Thoracic aorta (tissue), 2 donors: ENCODE data around the gene EEF2K. TPM values are rescaled to one million over a fixed set of nuclear protein-coding genes. Genes with fewer than 3 reads are reported as not detected.

ENCODE experiments used
- ATAC-seq: fragments of 150-250 bp; one replicate; pipeline ENCODE4 v1.8.0; 2017; ENCODE audit warnings: low read depth; ENCODE audit not compliant: insufficient number of reproducible peaks, low FRiP score
- DNase-seq: peaks from one replicate; pipeline ENCODE4 v3.0.0-alpha.2; 2020; ENCODE audit warnings: low spot score
- H3K27ac ChIP-seq, 2 donors: fragments of 200-600 bp; sonication (generic); 1 replicate in 1 of 2; 2 replicates in 1 of 2; pipeline ENCODE4 v1.5.1; 2016; ENCODE audit warnings: mild to moderate bottlenecking in 2 of 2, moderate library complexity in 2 of 2
- H3K27me3 ChIP-seq: fragments of 200-600 bp; sonication (generic); replicated peaks from 2 replicates; pipeline ENCODE4 v1.6.0; 2016; ENCODE audit warnings: mild to moderate bottlenecking; ENCODE audit not compliant: insufficient read depth
- H3K36me3 ChIP-seq: fragments of 200-600 bp; sonication (generic); one replicate; pipeline ENCODE4 v1.5.1; 2016
- H3K4me1 ChIP-seq, 2 donors: fragments of 200-600 bp; sonication (generic); 1 replicate in 1 of 2; 2 replicates in 1 of 2; pipeline versions ENCODE4 v1.5.1 to v1.6.0; 2016; ENCODE audit warnings: low read depth in 2 of 2, mild to moderate bottlenecking in 1 of 2; ENCODE audit not compliant: control insufficient read depth in 1 of 2
- H3K4me3 ChIP-seq: fragments of 200-600 bp; sonication (generic); 2 replicates; pipeline ENCODE4 v1.5.1; 2016; ENCODE audit warnings: mild to moderate bottlenecking
- H3K9me3 ChIP-seq: fragments of 200-600 bp; sonication (generic); 2 replicates; pipeline ENCODE4 v1.5.1; 2016
- total RNA-seq, 2 donors: library from RNA; depleted of rRNA; stranded (reverse); fragments of >200 nt; gene quantifications; one replicate each; pipeline versions ENCODE4 v1.1.0 to v1.2.3, GENCODE V29; 2016
- TF ChIP-seq, protein P1 (sequence below): fragments of 200-600 bp; sonication (generic); IDR thresholded peaks from one replicate; pipeline ENCODE4 v1.5.1; 2019; ENCODE audit warnings: antibody characterized with exemption

Gene EEF2K
- total RNA-seq, 2 donors from 2014 or later: 35.1 to 38.2 TPM

DNA sequence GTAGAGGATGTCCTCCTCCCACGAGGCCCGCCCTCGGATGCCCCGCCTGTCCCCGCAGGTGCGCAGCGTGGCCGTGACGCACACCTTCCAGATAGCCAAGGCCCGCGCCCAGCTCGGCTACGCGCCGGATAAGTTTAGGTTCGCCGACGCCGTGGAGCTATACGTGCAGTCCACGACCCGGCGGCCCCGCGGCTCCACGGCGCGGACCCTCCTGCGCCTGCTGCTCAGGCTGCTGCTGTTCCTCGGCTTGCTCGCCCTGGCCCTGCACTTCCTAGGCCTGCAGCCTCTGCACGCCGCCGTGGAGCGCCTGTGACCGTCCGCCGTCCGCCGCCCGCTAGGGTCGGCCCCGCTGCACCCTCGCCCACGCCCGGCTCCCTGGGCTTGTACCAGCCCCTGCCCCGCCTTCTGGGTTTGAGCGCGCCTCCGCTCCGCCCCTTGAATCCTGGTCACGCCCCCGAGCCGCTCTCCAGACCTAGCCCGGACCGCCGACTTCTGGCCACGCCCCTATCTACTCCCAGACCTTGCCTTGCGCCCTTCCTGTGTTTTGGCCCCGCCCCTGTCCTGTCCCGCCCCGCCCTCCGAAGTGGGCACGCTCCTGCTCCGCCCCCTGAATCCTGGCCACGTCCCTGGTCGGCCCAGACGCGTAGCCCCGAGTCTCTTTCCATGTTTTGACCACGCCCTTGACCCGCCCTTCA, 15.8 kb upstream of the EEF2K start:
- no peaks in the 10 kb centered on the region for H3K36me3 ChIP-seq

DNA sequence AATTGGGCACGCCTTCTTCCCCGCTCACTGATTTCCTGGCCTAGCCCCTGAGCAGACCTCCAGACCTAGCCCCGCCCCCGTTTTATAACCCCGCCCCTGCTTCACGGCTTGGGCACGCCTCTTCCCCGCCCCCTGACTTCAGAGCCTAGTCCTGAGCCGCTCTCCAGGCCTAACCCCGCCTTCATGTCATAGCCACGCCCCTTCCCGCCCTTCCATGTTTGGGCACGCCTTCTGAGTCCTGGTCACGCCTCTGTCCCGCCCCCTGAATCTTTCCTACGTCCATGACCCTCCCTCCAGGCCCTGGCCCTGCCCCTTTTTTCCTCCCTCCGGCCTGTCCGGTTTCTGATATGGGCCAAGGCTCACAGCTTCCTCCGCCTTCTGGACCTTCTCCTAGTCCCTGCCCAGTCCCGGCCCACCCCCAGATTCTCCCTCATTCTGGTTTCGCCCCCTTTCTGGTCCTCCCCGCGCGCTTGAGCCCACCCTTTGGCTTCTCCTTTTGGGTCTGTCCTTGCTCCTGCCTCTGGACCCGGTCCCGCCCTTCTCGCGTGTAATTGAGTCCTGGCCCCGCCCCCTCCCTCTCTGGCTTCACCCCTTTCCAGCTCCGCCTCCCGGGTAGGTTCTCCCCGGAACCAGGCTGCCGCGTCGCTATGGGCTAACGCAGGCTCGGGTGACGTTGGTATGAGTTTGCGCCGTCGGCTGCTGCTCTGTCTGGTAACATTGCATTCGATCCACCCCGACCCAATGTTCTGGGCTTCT, 15.1 kb upstream of the EEF2K start:
- H3K4me1 ChIP-seq: peaks cover 15 to 30% of the 10 kb centered on the region in 2 donors
- no peaks in the 10 kb centered on the region for H3K36me3 ChIP-seq
- TF ChIP-seq, protein P1, sequence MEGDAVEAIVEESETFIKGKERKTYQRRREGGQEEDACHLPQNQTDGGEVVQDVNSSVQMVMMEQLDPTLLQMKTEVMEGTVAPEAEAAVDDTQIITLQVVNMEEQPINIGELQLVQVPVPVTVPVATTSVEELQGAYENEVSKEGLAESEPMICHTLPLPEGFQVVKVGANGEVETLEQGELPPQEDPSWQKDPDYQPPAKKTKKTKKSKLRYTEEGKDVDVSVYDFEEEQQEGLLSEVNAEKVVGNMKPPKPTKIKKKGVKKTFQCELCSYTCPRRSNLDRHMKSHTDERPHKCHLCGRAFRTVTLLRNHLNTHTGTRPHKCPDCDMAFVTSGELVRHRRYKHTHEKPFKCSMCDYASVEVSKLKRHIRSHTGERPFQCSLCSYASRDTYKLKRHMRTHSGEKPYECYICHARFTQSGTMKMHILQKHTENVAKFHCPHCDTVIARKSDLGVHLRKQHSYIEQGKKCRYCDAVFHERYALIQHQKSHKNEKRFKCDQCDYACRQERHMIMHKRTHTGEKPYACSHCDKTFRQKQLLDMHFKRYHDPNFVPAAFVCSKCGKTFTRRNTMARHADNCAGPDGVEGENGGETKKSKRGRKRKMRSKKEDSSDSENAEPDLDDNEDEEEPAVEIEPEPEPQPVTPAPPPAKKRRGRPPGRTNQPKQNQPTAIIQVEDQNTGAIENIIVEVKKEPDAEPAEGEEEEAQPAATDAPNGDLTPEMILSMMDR: no peak
- H3K9me3 ChIP-seq: no peaks in the 10 kb centered on the region
- peak overlapping the region; percentile 75 for H3K4me3 ChIP-seq
- peak overlapping the region; percentile 94 to 97 for H3K27ac ChIP-seq
- DNase-seq: peak; percentile 100
- peak; percentile 78 for ATAC-seq
- no peaks in the 10 kb centered on the region for H3K27me3 ChIP-seq

More for the DNA sequence above, 15.8 kb upstream of the EEF2K start:
- H3K27me3 ChIP-seq: no peaks in the 10 kb centered on the region
- peaks cover 15 to 30% of the 10 kb centered on the region in 2 donors for H3K4me1 ChIP-seq
- TF ChIP-seq, protein P1: no peak
- no peaks in the 10 kb centered on the region for H3K9me3 ChIP-seq
- peak overlapping the region; percentile 62 for H3K27ac ChIP-seq
- ATAC-seq (no peak), DNase-seq (no peak)
- H3K4me3 ChIP-seq: peak overlapping the region; percentile 79

DNA sequence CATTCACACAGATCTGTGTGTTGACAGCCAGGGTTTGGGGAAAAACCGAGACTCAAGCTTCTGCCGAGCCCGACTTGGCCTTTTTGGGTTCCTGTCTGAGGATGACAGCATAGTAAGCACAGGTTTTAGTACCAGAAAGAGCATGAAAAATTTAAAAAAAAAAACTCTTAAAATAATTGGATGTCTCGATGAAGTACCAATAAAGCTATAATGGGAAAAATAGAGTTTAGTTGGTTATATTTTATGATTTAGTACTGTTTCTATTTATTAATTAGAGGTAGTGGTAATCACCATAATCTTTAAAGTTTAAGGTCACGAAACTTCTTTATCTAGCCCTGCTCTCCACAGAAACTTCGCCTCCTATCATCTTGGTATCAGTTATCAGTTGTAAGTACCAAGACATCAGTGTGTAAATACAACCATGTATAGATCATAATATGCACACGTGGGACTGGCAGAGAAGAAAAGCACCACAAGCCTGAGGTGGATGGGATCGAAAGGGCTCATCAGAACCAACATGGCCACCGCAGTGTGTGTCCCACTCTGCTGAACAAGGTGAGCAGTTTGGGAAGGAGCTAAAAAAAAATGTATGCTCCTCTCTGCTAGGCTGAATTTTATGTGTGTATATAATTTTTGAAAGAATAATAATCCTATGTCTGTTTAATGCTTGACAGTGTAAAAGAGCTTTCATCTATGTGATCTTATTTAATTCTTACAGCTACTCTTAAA, 14.4 kb upstream of the EEF2K start:
- ATAC-seq (no peak), DNase-seq (no peak)
- H3K9me3 ChIP-seq: no peaks in the 10 kb centered on the region
- peak overlapping the region; percentile 75 for H3K4me3 ChIP-seq
- no peaks in the 10 kb centered on the region for H3K27me3 ChIP-seq
- no peaks in the 10 kb centered on the region for H3K36me3 ChIP-seq
- H3K27ac ChIP-seq: peak overlapping the region; percentile 94 to 97
- TF ChIP-seq, protein P1: no peak
- H3K4me1 ChIP-seq: peaks cover 15 to 34% of the 10 kb centered on the region in 2 donors

DNA sequence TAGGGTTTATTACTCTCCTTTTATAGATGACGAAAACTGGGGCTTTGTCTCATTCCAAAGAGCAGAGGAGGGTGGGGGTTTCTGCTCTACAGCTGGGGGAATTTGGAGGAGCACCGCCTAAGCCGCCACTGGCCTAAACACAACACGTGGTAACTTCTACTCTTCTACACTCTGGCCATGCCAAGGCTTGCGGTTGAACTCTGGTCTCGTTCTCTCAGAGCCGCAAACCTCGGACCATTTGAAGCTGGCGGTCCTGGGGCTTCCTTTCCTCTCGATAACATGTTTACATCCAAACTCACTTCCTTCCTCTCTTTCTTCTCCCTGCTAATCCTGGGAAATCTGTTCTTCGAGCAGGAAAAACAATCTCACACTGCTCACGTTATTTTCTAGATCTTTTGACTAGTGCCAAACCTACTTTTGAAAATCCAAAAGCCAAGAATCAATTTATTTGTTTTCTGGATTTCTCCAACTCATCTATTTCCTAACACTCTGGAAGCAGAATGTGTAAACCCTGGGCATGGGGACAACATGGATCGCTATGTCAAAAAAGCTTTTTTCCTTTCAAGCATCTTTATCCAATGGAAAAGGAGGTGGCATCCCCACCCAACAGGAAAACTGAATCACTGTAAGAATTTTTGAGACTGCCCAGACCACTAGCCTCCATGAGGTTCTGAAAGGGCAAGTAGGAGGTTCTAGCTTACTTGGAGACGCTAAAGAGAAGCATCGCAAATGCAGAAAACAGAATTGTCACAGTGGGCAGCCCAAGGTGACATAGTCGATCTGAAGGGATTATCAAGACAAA, 13.6 kb upstream of the EEF2K start:
- Histone ChIP-seq H3K36me3 (no peaks in the 10 kb centered on the region), H3K4me3 (peak overlapping the region; percentile 75), H3K27ac (peak overlapping the region; percentile 94 to 97), H3K27me3 (no peaks in the 10 kb centered on the region), H3K9me3 (no peaks in the 10 kb centered on the region), H3K4me1 (peaks cover 15 to 34% of the 10 kb centered on the region in 2 donors)
- TF ChIP-seq, protein P1: no peak
- ATAC-seq: peak; percentile 23
- DNase-seq: peak; percentile 22
